Nephron (organoid): Measurements from ENCODE around the gene SMOC2.

Source experiments
- H3K27ac Mint-ChIP-seq, 3 experiments: 2 replicates each; pipeline ENCODE4 v1.8.0; 2020; ENCODE audit warnings: mixed read lengths in 3 of 3, mild to moderate bottlenecking in 2 of 3, moderate library complexity in 1 of 3
- H3K27me3 Mint-ChIP-seq: 2 replicates; pipeline ENCODE4 v1.8.0; 2021; ENCODE audit warnings: low read depth, mild to moderate bottlenecking, moderate library complexity, mixed read lengths
- H3K36me3 Mint-ChIP-seq: 2 replicates; pipeline ENCODE4 v1.8.0; 2020; ENCODE audit warnings: low read depth, mixed read lengths
- H3K4me1 Mint-ChIP-seq: 2 replicates; pipeline ENCODE4 v1.8.0; 2020; ENCODE audit warnings: mixed read lengths
- H3K4me3 Mint-ChIP-seq, 3 experiments: 2 replicates each; pipeline ENCODE4 v1.8.0; 2020; ENCODE audit warnings: mild to moderate bottlenecking in 3 of 3, mixed read lengths in 3 of 3, moderate library complexity in 2 of 3
- H3K9me3 Mint-ChIP-seq: 2 replicates; pipeline ENCODE4 v1.8.0; 2020; ENCODE audit warnings: mixed read lengths
- CTCF ChIP-seq, 3 experiments: fragments of 200-600 bp; sonication (generic); IDR thresholded peaks; one replicate each; pipeline ENCODE4 v1.5.0; 2021; ENCODE audit warnings: antibody characterized with exemption in 3 of 3; ENCODE audit not compliant: unreplicated experiment in 3 of 3

SMOC2 gene

GRCh38 chr6:168585441-168585840 is 144.5 kb downstream of the SMOC2 start:
- Mint-ChIP-seq H3K27ac (no peak overlapping the region), H3K9me3 (peaks cover 3% of the 10 kb centered on the region), H3K4me1 (peaks cover 15% of the 10 kb centered on the region), H3K27me3 (peaks cover 4% of the 10 kb centered on the region), H3K4me3 (no peak overlapping the region), H3K36me3 (no peaks in the 10 kb centered on the region)
- no peak for TF ChIP-seq CTCF (IDR thresholded peaks at IDR 0.05; ENCODE audit: unreplicated experiment in 3 of 3)

- no peak overlapping the region for H3K4me3 Mint-ChIP-seq
These were observed 148.3 kb downstream of the SMOC2 start for GRCh38 chr6:168589275-168589674.

DNA sequence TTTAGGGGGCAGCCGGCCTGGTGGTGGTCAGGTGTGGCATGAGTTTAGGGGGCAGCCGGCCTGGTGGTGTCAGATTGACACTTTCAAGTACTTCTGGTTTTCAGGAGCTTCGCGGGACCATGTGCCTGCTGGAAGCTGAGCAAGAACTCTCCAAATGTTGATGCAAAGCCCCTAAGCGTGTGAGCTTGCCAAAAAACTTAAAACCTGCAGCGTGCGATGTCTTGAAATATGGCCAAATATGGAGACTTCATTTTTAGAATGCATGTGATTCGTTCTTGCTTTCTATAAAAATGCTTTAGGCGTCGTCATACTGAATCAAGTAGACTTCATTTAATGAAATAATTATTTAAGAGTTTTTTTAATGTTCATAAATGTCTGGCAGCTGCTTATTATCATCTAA is 149.4 kb downstream of the SMOC2 start:
- Mint-ChIP-seq H3K9me3 (peaks cover 3% of the 10 kb centered on the region), H3K4me1 (no peaks in the 10 kb centered on the region), H3K36me3 (no peaks in the 10 kb centered on the region), H3K27ac (no peak overlapping the region), H3K4me3 (no peak overlapping the region), H3K27me3 (no peaks in the 10 kb centered on the region)
- no peak for TF ChIP-seq CTCF (IDR thresholded peaks at IDR 0.05; ENCODE audit: unreplicated experiment in 3 of 3)

More at GRCh38 chr6:168589275-168589674, 148.3 kb downstream of the SMOC2 start:
- H3K27ac Mint-ChIP-seq, result no peak overlapping the region
- no peaks in the 10 kb centered on the region for H3K27me3 Mint-ChIP-seq
- H3K36me3 Mint-ChIP-seq, result no peaks in the 10 kb centered on the region
- no peak for TF ChIP-seq CTCF (IDR thresholded peaks at IDR 0.05; ENCODE audit: unreplicated experiment in 3 of 3)
- no peaks in the 10 kb centered on the region for H3K4me1 Mint-ChIP-seq
- H3K9me3 Mint-ChIP-seq, result peaks cover 3% of the 10 kb centered on the region

DNA sequence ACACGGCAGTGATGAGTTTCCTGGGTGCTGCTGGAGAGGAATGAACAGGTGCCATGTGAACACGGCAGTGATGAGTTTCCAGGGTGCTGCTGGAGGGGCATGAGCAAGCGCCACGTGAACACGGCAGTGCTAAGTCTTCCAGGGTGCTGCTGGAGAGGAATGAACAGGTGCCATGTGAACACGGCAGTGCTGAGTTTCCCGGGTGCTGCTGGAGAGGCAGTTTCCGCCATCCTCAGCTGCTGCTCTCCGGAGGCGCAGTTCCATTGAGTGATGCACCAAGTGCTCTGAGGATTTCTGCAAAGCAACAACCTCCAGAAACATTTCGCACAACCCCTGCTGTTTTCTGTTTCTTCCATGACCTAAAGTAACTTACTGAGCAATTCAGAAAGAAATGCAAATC is 155.4 kb downstream of the SMOC2 start:
- Mint-ChIP-seq H3K36me3 (no peaks in the 10 kb centered on the region), H3K4me1 (peaks cover under 1% of the 10 kb centered on the region), H3K27ac (no peak overlapping the region), H3K9me3 (peaks cover 2% of the 10 kb centered on the region), H3K4me3 (no peak overlapping the region), H3K27me3 (peaks cover 8% of the 10 kb centered on the region)
- TF ChIP-seq CTCF (IDR thresholded peaks at IDR 0.05; ENCODE audit: unreplicated experiment in 3 of 3), result no peak

GRCh38 chr6:168597471-168597875 is 156.5 kb downstream of the SMOC2 start:
- Mint-ChIP-seq H3K36me3 (no peaks in the 10 kb centered on the region), H3K27me3 (peaks cover 8% of the 10 kb centered on the region), H3K4me1 (peaks cover 10% of the 10 kb centered on the region)

More at GRCh38 chr6:168597471-168597875, 156.5 kb downstream of the SMOC2 start:
- no peak overlapping the region for H3K27ac Mint-ChIP-seq
- peaks cover 2% of the 10 kb centered on the region for H3K9me3 Mint-ChIP-seq
- no peak overlapping the region for H3K4me3 Mint-ChIP-seq
- TF ChIP-seq CTCF (IDR thresholded peaks at IDR 0.05; ENCODE audit: unreplicated experiment in 3 of 3), result no peak
